Type B pancreatic cell (in vitro differentiated cells): ENCODE results near the gene SMCO2. TPM values are rescaled to one million over a fixed set of nuclear protein-coding genes. Genes with fewer than 3 reads are reported as not detected.
"Not testable (repeated sequence)": the region's sequence is repeated elsewhere in the genome, so short reads cannot be mapped to it uniquely, and the experiment has no call there.

ENCODE experiments used
- DNase-seq: peaks from one replicate; pipeline ENCODE4 v3.0.0; 2021; ENCODE audit warnings: mixed read lengths; ENCODE audit not compliant: unreplicated experiment; ENCODE audit errors: extremely low spot score
- H3K27ac Mint-ChIP-seq: 2 replicates; pipeline ENCODE4 v1.8.0; 2021; ENCODE audit warnings: mild to moderate bottlenecking, mixed read lengths
- H3K27me3 Mint-ChIP-seq: 2 replicates; pipeline ENCODE4 v1.8.0; 2021; ENCODE audit warnings: mixed read lengths
- H3K36me3 Mint-ChIP-seq: 2 replicates; pipeline ENCODE4 v1.8.0; 2021; ENCODE audit warnings: mixed read lengths
- H3K4me1 Mint-ChIP-seq: one replicate; pipeline ENCODE4 v1.8.0; 2021; ENCODE audit warnings: mixed read lengths; ENCODE audit not compliant: unreplicated experiment
- H3K4me3 Mint-ChIP-seq: 2 replicates; pipeline ENCODE4 v1.8.0; 2021; ENCODE audit warnings: mild to moderate bottlenecking, mixed read lengths
- H3K9me3 Mint-ChIP-seq: 2 replicates; pipeline ENCODE4 v1.8.0; 2021; ENCODE audit warnings: mixed read lengths
- total RNA-seq: library from RNA; stranded (reverse); gene quantifications from 2 replicates; pipeline ENCODE4 v1.2.1, GENCODE V29; 2021; ENCODE audit warnings: low replicate concordance
- TF ChIP-seq, protein P1 (sequence below): fragments of 200-600 bp; sonication (generic); conservative IDR thresholded peaks from 2 replicates; pipeline ENCODE4 v1.5.0; 2021; ENCODE audit warnings: antibody characterized with exemption, mild to moderate bottlenecking

Gene SMCO2
- total RNA-seq, 1 donor from 2014 or later, result not detected

DNA sequence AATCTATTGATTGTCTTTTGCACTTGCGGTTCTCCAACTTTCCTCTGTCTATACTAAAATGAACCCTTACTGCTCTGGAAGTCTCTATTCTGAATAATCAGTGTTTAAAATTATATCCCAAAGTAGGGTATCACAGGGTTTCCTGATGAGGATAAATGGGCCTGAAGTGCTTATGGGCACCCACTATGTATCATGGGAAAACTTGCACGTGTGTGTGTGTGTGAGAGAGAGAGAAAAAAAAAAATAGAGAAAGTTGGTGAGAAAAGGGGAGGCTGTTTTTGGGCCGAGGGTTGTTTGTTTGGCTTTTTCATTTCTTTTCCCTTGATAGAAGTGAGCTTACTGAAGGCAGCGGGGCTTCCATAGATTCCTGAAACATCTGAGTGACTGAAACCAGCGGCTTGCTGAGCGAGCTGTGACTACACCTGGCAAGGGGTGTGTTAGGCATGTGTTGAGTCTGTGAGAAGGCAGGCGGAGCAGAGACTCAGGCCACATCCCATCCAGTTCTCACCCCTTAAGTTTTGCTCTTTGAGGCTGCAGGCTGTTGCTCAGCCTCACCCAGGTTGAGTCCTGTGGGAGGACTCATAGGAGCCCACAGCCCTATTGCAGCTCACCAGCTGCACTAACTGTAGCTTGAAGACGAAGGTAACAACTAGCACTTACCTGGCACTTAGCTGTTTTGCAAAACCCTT lies 94.6 kb downstream of the SMCO2 start:
- Mint-ChIP-seq H3K4me1 (no peaks in the 10 kb centered on the region), H3K4me3 (no peak overlapping the region), H3K27me3 (no peaks in the 10 kb centered on the region), H3K36me3 (peaks cover 33% of the 10 kb centered on the region), H3K9me3 (no peaks in the 10 kb centered on the region), H3K27ac (peak overlapping the region; percentile 50)
- no peak for DNase-seq
- TF ChIP-seq, protein P1, sequence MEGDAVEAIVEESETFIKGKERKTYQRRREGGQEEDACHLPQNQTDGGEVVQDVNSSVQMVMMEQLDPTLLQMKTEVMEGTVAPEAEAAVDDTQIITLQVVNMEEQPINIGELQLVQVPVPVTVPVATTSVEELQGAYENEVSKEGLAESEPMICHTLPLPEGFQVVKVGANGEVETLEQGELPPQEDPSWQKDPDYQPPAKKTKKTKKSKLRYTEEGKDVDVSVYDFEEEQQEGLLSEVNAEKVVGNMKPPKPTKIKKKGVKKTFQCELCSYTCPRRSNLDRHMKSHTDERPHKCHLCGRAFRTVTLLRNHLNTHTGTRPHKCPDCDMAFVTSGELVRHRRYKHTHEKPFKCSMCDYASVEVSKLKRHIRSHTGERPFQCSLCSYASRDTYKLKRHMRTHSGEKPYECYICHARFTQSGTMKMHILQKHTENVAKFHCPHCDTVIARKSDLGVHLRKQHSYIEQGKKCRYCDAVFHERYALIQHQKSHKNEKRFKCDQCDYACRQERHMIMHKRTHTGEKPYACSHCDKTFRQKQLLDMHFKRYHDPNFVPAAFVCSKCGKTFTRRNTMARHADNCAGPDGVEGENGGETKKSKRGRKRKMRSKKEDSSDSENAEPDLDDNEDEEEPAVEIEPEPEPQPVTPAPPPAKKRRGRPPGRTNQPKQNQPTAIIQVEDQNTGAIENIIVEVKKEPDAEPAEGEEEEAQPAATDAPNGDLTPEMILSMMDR, result no peak

DNA sequence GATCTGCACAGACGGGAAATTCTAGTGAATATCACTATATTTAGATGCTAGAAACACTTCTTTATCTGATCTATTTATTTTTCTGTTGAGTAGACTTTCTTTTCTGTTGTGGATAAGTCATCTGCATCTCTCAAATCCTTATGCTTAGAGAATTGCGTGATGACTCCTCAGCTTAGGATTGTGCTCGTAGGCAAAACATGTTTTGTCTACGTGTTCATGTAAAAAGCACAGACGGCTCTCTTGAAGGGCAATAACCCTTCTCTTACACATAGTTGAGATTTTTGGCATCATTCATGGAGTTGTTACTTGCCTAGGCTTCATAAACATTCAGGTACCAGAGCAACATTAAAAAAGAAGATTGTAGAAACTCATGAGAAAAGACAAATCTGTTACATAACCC lies 96.1 kb downstream of the SMCO2 start:
- TF ChIP-seq, protein P1, result no peak

DNA sequence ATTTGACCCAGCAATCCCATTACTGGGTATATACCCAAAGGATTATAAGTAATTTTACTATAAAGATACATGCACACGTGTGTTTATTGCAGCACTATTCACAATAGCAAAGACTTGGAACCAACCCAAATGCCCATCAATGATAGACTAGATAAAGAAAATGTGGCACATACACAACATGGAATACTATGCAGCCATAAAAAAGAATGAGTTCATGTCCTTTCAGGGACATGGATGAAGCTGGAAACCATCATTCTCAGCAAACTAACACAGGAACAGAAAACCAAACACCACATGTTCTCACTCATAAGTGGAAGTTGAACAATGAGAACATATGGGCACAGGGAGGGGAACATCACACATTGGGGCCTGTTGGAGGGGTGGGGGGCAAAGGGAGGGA lies 98.3 kb downstream of the SMCO2 start:
- not testable (repeated sequence) for H3K4me1 Mint-ChIP-seq, H3K4me3 Mint-ChIP-seq, H3K27me3 Mint-ChIP-seq, H3K27ac Mint-ChIP-seq, DNase-seq, H3K9me3 Mint-ChIP-seq
- H3K36me3 Mint-ChIP-seq, result peaks cover 33% of the 10 kb centered on the region

More for the DNA sequence above, 96.1 kb downstream of the SMCO2 start:
- H3K36me3 Mint-ChIP-seq, result peaks cover 24% of the 10 kb centered on the region
- H3K9me3 Mint-ChIP-seq, result no peaks in the 10 kb centered on the region
- peak overlapping the region; percentile 46 for H3K27ac Mint-ChIP-seq
- no peaks in the 10 kb centered on the region for H3K27me3 Mint-ChIP-seq
- no peak overlapping the region for H3K4me3 Mint-ChIP-seq
- no peaks in the 10 kb centered on the region for H3K4me1 Mint-ChIP-seq
- no peak for DNase-seq

DNA sequence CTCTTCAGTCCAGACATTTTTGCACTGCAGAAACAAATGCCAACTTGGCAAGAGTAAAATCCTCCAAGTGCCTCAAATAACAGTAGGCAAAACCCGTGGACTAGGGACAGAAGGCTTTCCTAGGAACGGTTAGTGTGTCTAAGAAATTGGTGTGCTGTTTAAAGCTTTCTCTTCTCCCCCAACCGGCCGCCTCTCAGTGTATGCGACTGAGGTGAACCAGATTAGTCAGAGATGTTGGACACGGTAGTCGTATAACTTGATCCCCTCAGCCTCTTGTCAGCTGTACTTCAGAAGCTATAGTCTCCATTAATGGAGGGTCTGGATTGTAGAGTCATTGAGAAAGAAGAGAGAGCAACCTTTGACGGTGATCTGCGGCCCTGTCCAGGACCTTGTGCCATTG lies 99.1 kb downstream of the SMCO2 start:
- H3K4me3 Mint-ChIP-seq, result no peak overlapping the region
- no peak overlapping the region for H3K27ac Mint-ChIP-seq
- TF ChIP-seq, protein P1, result no peak
- DNase-seq, result no peak
- H3K36me3 Mint-ChIP-seq, result peaks cover 39% of the 10 kb centered on the region
- peaks cover 8% of the 10 kb centered on the region for H3K9me3 Mint-ChIP-seq
- no peaks in the 10 kb centered on the region for H3K27me3 Mint-ChIP-seq
- H3K4me1 Mint-ChIP-seq, result peaks cover 9% of the 10 kb centered on the region

DNA sequence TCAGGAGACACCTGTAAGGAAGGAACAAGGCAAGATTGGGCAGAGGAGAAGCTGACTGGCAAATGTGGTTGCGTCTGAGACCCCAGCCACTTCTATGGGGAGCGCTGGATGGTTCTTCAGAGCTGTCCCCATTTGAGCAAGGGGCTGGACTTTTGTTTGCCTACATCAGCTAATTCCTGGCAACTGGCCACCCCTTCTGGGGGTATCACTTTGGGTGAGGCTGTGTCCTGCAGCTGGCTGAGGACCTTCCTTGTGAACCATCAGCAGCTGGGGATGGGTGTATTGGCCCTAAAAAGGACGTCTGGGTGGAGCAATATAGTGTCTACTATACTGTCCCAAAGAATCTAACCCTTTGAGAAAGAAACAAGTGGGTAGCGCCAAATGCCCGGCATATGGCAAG lies 101.1 kb downstream of the SMCO2 start:
- TF ChIP-seq, protein P1, result no peak
- Mint-ChIP-seq H3K27ac (no peak overlapping the region), H3K4me1 (peaks cover 13% of the 10 kb centered on the region), H3K4me3 (no peak overlapping the region), H3K36me3 (peaks cover 38% of the 10 kb centered on the region), H3K9me3 (peaks cover 12% of the 10 kb centered on the region), H3K27me3 (no peaks in the 10 kb centered on the region)
- DNase-seq, result no peak

DNA sequence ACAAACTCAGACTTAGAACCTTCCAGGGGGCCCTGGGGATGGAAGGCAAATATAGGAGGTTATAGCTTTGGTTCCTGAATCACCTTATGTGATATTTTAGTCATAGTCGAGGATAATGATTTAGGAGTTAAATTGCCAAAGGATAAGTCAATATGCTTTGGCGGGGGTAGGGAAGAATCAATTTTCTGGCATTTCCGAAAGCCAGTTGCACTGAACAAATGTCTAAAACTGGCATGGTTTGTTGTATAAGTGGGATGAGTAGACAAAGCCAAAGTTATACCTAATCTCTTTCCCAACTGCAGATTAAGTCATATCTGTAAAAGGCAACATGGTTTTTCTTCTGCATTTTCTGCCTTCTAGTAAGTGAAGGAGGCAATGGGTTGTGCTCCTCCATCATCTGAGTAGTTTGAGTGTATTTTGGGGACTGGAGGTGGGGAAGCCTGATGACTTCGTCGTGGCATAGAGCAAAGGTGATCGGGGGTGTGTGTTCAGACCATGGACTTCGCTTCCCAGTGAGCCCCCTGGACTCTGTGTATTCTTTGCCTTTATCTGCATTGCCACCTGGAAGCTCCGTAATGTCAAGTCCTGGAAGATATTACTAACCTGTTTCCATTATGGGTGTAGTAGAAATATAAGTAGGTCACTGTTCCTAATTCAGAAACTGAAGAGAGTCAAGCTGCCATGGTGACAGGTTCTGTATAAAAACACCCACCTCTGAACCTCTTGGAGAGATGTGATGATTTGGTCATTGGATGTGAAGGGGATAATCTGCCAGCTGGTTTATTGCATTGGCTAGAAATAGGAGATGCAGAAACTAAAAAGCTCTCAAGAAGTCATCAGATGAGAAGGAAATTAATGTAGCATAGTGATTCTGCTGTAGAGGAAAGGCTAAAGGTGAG lies 102.0 kb downstream of the SMCO2 start:
- H3K27ac Mint-ChIP-seq, result peak overlapping the region; percentile 81
- peak overlapping the region; percentile 7 for H3K4me3 Mint-ChIP-seq
- TF ChIP-seq, protein P1, result no peak

More for the DNA sequence above, 102.0 kb downstream of the SMCO2 start:
- DNase-seq, result no peak
- H3K4me1 Mint-ChIP-seq, result peaks cover 20% of the 10 kb centered on the region
- H3K27me3 Mint-ChIP-seq, result no peaks in the 10 kb centered on the region
- H3K36me3 Mint-ChIP-seq, result peaks cover 43% of the 10 kb centered on the region
- peaks cover 14% of the 10 kb centered on the region for H3K9me3 Mint-ChIP-seq
